ENCODE measurements around the gene PSME3.

DNA sequence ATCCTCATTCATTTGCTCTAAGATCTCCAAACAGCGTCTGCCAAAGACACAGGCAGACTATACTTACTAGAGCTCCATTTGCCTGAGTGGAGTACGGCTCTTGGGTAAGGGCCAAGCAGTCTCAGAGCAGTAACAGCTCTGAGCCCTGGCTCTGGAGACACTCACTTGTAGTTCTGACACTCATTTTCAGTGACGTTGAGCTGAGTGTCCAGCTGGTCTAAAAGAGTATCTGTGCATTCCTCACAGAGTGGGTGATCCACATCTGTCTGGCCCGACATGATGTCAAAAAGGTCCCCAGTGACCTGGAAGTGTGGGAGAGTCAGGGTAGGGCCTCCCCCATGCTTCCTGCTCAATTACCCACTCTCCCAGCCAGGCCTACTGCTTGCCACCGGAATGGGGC is 14.8 kb upstream of the PSME3 start:
- TF ChIP-seq, protein P1, sequence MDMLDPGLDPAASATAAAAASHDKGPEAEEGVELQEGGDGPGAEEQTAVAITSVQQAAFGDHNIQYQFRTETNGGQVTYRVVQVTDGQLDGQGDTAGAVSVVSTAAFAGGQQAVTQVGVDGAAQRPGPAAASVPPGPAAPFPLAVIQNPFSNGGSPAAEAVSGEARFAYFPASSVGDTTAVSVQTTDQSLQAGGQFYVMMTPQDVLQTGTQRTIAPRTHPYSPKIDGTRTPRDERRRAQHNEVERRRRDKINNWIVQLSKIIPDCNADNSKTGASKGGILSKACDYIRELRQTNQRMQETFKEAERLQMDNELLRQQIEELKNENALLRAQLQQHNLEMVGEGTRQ (IDR thresholded peaks at IDR 0.05; ENCODE audit: borderline replicate concordance, low read depth, low read length), result no peak
- TF ChIP-seq GABPA (IDR thresholded peaks at IDR 0.05; ENCODE audit: low read depth) (no peak), POLR2AphosphoS5 (IDR thresholded peaks at IDR 0.05; ENCODE audit: low read depth, low read length) (no peak), FOXJ3 (CRISPR knock-in tag; IDR thresholded peaks at IDR 0.05) (no peak)
- TF ChIP-seq, protein P2, sequence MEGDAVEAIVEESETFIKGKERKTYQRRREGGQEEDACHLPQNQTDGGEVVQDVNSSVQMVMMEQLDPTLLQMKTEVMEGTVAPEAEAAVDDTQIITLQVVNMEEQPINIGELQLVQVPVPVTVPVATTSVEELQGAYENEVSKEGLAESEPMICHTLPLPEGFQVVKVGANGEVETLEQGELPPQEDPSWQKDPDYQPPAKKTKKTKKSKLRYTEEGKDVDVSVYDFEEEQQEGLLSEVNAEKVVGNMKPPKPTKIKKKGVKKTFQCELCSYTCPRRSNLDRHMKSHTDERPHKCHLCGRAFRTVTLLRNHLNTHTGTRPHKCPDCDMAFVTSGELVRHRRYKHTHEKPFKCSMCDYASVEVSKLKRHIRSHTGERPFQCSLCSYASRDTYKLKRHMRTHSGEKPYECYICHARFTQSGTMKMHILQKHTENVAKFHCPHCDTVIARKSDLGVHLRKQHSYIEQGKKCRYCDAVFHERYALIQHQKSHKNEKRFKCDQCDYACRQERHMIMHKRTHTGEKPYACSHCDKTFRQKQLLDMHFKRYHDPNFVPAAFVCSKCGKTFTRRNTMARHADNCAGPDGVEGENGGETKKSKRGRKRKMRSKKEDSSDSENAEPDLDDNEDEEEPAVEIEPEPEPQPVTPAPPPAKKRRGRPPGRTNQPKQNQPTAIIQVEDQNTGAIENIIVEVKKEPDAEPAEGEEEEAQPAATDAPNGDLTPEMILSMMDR (IDR thresholded peaks at IDR 0.05), result no peak
